Ovary (tissue), 9 donors: ENCODE results near the gene HNRNPUL1. TPM values are rescaled to one million over a fixed set of nuclear protein-coding genes. Genes with fewer than 3 reads are reported as not detected.
"Not testable (repeated sequence)": the region's sequence is repeated elsewhere in the genome, so short reads cannot be mapped to it uniquely, and the experiment has no call there.

Experiments used
- DNase-seq, 5 donors: peaks; one replicate each; pipeline ENCODE4 v3.0.0-alpha.2; 2019 to 2020
- H3K27ac ChIP-seq, 2 donors: fragments of 200-600 bp; one replicate each; pipeline versions ENCODE4 v1.5.1 to v1.8.0; 2019 to 2022
- H3K27me3 ChIP-seq: fragments of 200-600 bp; one replicate; pipeline ENCODE4 v1.8.0; 2022
- H3K36me3 ChIP-seq: fragments of 200-600 bp; sonication (generic); one replicate; pipeline ENCODE4 v1.5.1; 2019
- H3K4me1 ChIP-seq: one replicate; pipeline ENCODE4 v1.8.1; 2013; ENCODE audit warnings: mild to moderate bottlenecking, moderate library complexity; ENCODE audit not compliant: insufficient read depth
- H3K4me3 ChIP-seq: fragments of 200-600 bp; sonication (generic); one replicate; pipeline ENCODE4 v1.5.1; 2017
- H3K9me3 ChIP-seq, 2 donors: fragments of 200-600 bp in 1 of 2; sonication (generic) in 1 of 2; one replicate each; pipeline versions ENCODE4 v1.5.1 to v1.8.1; 2013 to 2019; ENCODE audit warnings: mild to moderate bottlenecking in 1 of 2, moderate library complexity in 1 of 2
- EP300 ChIP-seq: sonication (generic); formaldehyde crosslinking; IDR thresholded peaks from one replicate; pipeline ENCODE4 v1.6.1; 2017; ENCODE audit warnings: antibody characterized with exemption
- POLR2A ChIP-seq: fragments of 450-650 bp; IDR thresholded peaks from one replicate; pipeline ENCODE4 v1.6.1; 2017; ENCODE audit warnings: antibody characterized with exemption, mild to moderate bottlenecking, moderate library complexity
- WGBS, 3 donors: extraction: QIAGEN DNeasy Blood & Tissue Kit in 1 of 3; methylation state at CpG; one replicate each; pipeline versions ENCODE4 v1.1.5 to v1.1.7; 2013 to 2017; 5-methylcytosine and 5-hydroxymethylcytosine counted together
- intact Hi-C, 4 donors: fragments of 100-400 bp; cut with DNase I; formaldehyde crosslinking; loops; one replicate each; pipeline versions ENCODE4 v1.11.0 to v1.15.1; 2022 to 2023
- polyA plus RNA-seq, 2 donors: library from polyadenylated mRNA; stranded (reverse); fragments of 200-250 nt in 1 of 2; fragments of 350-450 nt in 1 of 2; fragmentation: Illumina TruSeq in 1 of 2; extraction: RNeasy Lipid Tissue Mini Kit (QIAGEN cat#74804) in 1 of 2; gene quantifications; one replicate each; pipeline ENCODE4 v1.2.3, GENCODE V29; 2013 to 2014
- total RNA-seq, 7 donors: library from RNA; depleted of rRNA in 2 of 7; stranded (reverse); fragments of >200 nt in 2 of 7; fragmentation: NEBNext Ultra II Directional in 3 of 7; extraction: Animal tissue kit (Norgen Biotek cat#: 25700) in 3 of 7; gene quantifications; one replicate each; pipeline versions ENCODE4 v1.1.0 to v1.2.4, GENCODE V29; 2016 to 2023
- TF ChIP-seq, protein P1 (sequence below), 3 donors: fragments of 450-650 bp in 2 of 3; fragments of 200-600 bp in 1 of 3; IDR thresholded peaks; one replicate each; pipeline versions ENCODE4 v1.5.1 to v1.8.0; 2016 to 2022; ENCODE audit warnings: antibody characterized with exemption in 3 of 3, mild to moderate bottlenecking in 1 of 3
- donor health status: DM: no; HTN: no; CAD: no; lungs with moderate emphysema.
- donor health status: DM: no; HTN: no; CAD: no.
- donor health status: Bipolar disorder and iron deficiency.
- donor health status: DM: yes; HTN: yes; CAD: no.
- donor health status: DM: no; HTN: no; CAD: no.
- donor health status: DM: yes; HTN: yes; CAD: no.

Gene HNRNPUL1
- total and polyA plus RNA-seq, 9 donors = 102 to 259 (median 211) TPM

DNA sequence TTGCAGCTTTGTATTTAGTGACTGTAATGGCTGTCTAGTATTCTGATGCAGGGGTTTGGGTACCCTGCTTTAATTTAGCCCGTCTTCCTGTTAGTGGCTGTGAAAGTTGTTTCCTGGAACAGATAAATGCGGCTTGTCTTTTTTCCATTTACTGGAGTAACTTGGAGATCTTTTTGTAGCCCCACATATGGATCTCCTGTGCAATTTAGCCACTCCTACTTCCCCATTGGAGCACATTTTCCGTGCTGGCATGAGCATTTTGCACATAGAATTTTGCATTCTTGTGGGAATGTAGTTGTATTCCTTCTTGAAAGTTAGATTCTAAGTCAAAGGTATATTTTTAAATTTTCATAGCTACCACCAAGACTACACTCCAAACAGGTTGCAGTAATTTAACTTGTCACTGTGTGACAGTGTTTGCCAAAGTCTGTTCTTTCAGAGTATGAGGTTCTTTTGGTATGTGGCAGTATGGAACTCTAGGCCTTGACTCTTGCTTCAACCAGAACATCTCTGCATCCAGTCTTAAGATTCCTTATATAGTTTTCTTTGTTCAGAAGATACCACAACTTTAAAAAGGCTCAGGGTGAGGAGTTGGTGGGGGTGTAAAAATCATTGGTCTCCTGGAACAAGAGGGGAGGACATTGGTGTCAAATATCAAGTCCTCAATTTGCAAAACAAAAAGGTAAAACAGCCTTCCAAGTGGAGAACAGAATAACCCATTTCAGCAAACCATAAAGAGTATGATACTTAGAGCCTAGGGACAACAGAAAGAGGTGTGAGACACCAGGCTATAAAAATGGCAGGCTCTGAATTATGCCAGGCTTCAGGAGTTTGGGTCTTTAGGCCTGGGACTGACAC is 24.7 kb downstream of the HNRNPUL1 start:
- H3K4me3 ChIP-seq = no peak overlapping the region
- no peaks in the 10 kb centered on the region for H3K9me3 ChIP-seq
- H3K27ac ChIP-seq = no peak overlapping the region
- H3K36me3 ChIP-seq = no peaks in the 10 kb centered on the region
- no peaks in the 10 kb centered on the region for H3K27me3 ChIP-seq
- WGBS, 3 donors = 84 to 89% (median 88%) methylated on average over 3 of the region's 3 CpGs
- TF ChIP-seq EP300 (no peak), POLR2A (no peak)
- TF ChIP-seq, protein P1, sequence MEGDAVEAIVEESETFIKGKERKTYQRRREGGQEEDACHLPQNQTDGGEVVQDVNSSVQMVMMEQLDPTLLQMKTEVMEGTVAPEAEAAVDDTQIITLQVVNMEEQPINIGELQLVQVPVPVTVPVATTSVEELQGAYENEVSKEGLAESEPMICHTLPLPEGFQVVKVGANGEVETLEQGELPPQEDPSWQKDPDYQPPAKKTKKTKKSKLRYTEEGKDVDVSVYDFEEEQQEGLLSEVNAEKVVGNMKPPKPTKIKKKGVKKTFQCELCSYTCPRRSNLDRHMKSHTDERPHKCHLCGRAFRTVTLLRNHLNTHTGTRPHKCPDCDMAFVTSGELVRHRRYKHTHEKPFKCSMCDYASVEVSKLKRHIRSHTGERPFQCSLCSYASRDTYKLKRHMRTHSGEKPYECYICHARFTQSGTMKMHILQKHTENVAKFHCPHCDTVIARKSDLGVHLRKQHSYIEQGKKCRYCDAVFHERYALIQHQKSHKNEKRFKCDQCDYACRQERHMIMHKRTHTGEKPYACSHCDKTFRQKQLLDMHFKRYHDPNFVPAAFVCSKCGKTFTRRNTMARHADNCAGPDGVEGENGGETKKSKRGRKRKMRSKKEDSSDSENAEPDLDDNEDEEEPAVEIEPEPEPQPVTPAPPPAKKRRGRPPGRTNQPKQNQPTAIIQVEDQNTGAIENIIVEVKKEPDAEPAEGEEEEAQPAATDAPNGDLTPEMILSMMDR (IDR thresholded peaks at IDR 0.05) = no peak
- no peaks in the 10 kb centered on the region for H3K4me1 ChIP-seq
- no peak for DNase-seq
- intact Hi-C loops = loop anchor here in 1 of 4 donors (5.0 kb wide), 1 partner anchor 1162 kb away; no protein-coding TSS in a partner anchor

DNA sequence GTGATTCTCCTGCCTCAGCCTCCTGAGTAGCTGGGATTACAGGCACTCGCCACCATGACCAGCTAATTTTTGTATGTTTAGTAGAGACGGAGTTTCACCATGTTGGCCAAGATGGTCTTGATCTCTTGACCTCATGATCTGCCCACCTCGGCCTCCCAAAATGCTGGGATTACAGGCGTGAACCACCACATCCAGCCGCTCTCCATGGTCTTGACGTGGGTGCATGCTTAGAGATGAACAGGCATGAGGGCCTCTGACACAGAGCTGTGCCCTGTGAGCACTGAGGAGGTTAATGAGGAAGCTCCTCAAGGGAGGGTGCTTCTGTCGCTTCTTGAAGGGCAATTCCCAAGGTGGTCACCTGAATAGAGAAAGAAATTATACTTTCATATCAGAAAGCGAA is 25.6 kb downstream of the HNRNPUL1 start:
- not testable (repeated sequence) for H3K9me3 ChIP-seq, H3K36me3 ChIP-seq, H3K4me1 ChIP-seq, DNase-seq, H3K27ac ChIP-seq, H3K4me3 ChIP-seq, H3K27me3 ChIP-seq
- 81 to 91% (median 87%) methylated on average over 8 of the region's 8 CpGs for WGBS, 3 donors
- intact Hi-C loops = loop anchor here in 1 of 4 donors (5.0 kb wide), 1 partner anchor 1163 kb away; no protein-coding TSS in a partner anchor

DNA sequence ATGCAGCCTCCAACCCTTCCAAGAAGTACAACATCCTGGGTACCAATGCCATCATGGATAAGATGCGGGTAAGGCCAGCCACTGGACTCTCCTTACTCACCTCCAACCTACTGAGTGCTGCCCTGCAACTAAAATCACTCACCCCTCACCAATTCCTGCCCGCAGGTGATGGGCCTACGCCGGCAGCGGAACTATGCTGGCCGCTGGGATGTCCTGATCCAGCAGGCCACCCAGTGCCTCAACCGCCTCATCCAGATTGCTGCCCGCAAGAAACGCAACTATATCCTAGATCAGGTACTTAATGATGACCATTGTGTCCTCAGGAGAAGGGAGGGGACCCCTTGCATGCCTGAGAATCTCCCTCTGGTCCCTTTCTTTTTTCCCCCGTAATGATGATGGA is 30.2 kb downstream of the HNRNPUL1 start:
- no peaks in the 10 kb centered on the region for H3K27me3 ChIP-seq
- intact Hi-C loops = no loop called here
- no peak overlapping the region for H3K4me3 ChIP-seq
- no peaks in the 10 kb centered on the region for H3K36me3 ChIP-seq
- H3K4me1 ChIP-seq = no peaks in the 10 kb centered on the region
- WGBS, 3 donors = 90 to 95% (median 92%) methylated on average over 10 of the region's 10 CpGs
- no peaks in the 10 kb centered on the region for H3K9me3 ChIP-seq
- DNase-seq = no peak
- no peak overlapping the region for H3K27ac ChIP-seq
- TF ChIP-seq POLR2A (no peak), EP300 (no peak)
- TF ChIP-seq, protein P1 (IDR thresholded peaks at IDR 0.05) = no peak

DNA sequence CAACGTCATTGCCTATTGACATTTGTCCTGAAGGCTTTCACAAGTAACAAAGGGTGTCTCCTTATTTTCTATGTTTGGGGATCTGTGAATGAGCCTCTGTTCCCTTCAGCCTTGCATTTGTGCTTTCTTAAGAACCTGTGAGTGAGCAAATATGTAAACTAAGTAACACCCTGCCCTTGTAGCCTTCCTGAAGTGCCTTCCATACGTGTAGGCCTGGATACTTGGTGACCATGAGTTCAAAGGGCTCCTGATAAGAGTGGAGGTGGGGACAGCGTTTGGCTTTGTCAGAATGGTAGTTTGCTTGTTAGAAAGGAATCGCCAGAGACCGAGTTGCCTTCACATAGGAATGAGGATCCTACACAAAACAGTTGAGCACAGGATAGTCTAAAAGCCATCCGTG is 31.3 kb downstream of the HNRNPUL1 start:
- H3K9me3 ChIP-seq = no peaks in the 10 kb centered on the region
- no peak overlapping the region for H3K27ac ChIP-seq
- no peak overlapping the region for H3K4me3 ChIP-seq
- intact Hi-C loops = no loop called here
- no peaks in the 10 kb centered on the region for H3K36me3 ChIP-seq
- TF ChIP-seq, protein P1 (IDR thresholded peaks at IDR 0.05) = no peak
- TF ChIP-seq POLR2A (no peak), EP300 (no peak)
- DNase-seq = no peak
- no peaks in the 10 kb centered on the region for H3K4me1 ChIP-seq
- 60 to 73% (median 61%) methylated on average over 6 of the region's 6 CpGs for whole genome bisulfite sequencing, 3 donors
- no peaks in the 10 kb centered on the region for H3K27me3 ChIP-seq

DNA sequence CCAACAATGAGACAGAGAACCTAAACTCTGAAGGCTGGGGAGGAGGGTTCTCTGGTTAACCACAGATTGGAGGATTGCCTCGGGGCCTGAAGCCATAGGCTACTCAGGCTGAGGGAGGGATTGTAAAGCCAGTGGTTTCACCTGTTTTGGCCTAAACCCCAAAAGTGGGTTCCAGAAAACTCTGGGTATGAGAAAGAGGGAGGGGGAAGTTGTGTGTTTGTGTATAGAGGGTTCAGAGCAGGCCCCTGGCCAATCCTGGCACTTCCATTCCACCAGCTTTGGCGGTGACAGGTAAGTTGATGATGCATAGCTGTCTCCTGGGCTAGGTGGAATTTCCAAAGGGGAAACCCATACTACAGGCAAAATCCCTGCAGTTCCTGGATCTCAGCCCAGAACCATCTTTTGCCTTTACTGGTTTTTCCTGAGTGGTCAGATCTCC is 32.3 kb downstream of the HNRNPUL1 start:
- H3K4me1 ChIP-seq = no peaks in the 10 kb centered on the region
- intact Hi-C loops = no loop called here

More for the DNA sequence above, 32.3 kb downstream of the HNRNPUL1 start:
- no peaks in the 10 kb centered on the region for H3K9me3 ChIP-seq
- H3K36me3 ChIP-seq = no peaks in the 10 kb centered on the region
- no peaks in the 10 kb centered on the region for H3K27me3 ChIP-seq
- TF ChIP-seq POLR2A (no peak), EP300 (no peak)
- TF ChIP-seq, protein P1 (IDR thresholded peaks at IDR 0.05) = no peak
- 84 to 95% (median 87%) methylated on average over 2 of the region's 2 CpGs for WGBS, 3 donors
- no peak overlapping the region for H3K4me3 ChIP-seq
- H3K27ac ChIP-seq = no peak overlapping the region
- no peak for DNase-seq
